Measurements from ENCODE around the gene FAM217B. TPM values are rescaled to one million over a fixed set of nuclear protein-coding genes. Genes with fewer than 3 reads are reported as not detected.
"Not testable (repeated sequence)": the region's sequence is repeated elsewhere in the genome, so short reads cannot be mapped to it uniquely, and the experiment has no call there.

The FAM217B gene
- total RNA-seq, 1 donor = 5.8 TPM

DNA sequence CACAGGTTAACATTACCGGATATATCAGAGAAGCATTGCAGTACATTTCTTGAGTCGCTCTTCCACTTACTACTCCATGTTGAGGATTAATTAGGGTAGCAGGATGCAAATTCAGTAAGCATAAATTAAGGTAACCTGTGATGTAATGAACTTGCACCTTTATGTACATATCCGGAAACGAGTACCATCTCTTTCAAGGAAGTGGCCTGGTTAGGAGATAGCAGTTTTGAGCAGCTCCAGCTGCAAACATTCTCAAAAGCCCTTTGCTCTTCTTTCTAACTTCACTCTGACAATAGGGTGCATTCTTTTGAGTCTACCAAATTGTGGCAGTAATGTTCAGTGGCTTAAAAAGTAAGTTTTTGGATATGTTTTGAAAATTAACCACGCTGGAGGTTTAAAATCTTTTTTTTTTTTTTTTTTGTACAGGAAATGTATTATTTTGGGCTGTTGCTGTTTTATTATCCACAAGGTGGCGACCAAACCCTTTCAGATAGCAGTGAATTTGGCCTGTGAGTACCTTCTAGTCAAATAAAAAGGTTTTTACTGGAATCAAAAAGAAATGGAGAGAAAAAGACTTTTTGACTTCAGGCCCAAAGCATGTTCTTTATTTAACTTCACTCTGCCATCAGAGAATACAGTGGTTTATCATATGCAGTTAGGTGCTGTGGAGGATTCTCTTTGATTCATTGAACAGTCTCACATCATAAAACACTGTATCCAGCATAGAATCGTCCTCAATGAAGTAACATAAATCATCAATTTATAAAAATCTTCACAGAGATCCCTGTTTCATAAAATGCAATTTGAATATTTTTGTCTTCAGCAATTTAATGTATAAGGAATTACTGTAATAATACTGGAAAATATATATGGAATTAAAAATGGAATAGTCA is 8.9 kb downstream of the FAM217B start:
- Histone ChIP-seq H3K27me3 (ENCODE audit: insufficient read depth, low read length) (no peaks in the 10 kb centered on the region), H4K20me1 (ENCODE audit: insufficient read depth, low read length) (no peaks in the 10 kb centered on the region), H3K4me1 (ENCODE audit: insufficient read depth, low read length) (peaks cover 3% of the 10 kb centered on the region), H3K36me3 (ENCODE audit: insufficient read depth, low read length) (peaks cover 8% of the 10 kb centered on the region), H2AFZ (ENCODE audit: low read length) (peak overlapping the region; percentile 45), H3K27ac (ENCODE audit: low read depth, low read length) (no peak overlapping the region), H3K4me2 (ENCODE audit: insufficient read depth, low read length) (no peak overlapping the region), H3K79me2 (ENCODE audit: insufficient read depth, low read length) (no peaks in the 10 kb centered on the region), H3K4me3 (ENCODE audit: insufficient read depth, low read length) (no peak overlapping the region), H3K9me3 (ENCODE audit: low read depth, low read length) (no peaks in the 10 kb centered on the region)
- no peak for DNase-seq (ENCODE audit: insufficient read length, low spot score, missing footprints)
- TF ChIP-seq, protein P1, sequence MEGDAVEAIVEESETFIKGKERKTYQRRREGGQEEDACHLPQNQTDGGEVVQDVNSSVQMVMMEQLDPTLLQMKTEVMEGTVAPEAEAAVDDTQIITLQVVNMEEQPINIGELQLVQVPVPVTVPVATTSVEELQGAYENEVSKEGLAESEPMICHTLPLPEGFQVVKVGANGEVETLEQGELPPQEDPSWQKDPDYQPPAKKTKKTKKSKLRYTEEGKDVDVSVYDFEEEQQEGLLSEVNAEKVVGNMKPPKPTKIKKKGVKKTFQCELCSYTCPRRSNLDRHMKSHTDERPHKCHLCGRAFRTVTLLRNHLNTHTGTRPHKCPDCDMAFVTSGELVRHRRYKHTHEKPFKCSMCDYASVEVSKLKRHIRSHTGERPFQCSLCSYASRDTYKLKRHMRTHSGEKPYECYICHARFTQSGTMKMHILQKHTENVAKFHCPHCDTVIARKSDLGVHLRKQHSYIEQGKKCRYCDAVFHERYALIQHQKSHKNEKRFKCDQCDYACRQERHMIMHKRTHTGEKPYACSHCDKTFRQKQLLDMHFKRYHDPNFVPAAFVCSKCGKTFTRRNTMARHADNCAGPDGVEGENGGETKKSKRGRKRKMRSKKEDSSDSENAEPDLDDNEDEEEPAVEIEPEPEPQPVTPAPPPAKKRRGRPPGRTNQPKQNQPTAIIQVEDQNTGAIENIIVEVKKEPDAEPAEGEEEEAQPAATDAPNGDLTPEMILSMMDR (IDR thresholded peaks at IDR 0.05; ENCODE audit: extremely low read depth, low read depth, low read length) = peak; percentile 74

DNA sequence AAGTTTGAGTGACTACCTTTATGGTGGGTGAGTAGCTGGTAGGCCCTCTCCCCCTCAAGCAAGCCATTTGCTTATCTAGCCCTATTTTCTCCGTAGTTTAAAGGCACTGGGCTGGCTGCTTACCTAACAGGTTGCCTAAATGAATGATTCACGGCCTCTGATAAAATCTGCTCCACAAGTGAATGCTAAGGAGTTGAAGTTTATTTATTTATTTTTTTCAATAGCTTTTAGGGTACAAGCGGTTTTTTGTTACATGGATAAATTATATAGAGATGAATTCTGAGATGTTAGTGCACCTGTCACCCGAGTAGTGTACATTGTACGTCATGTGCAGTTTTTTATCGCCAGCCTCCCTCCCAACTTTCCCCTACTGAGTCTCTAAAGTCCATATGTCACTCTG is 9.7 kb downstream of the FAM217B start:
- Histone ChIP-seq H3K27ac (ENCODE audit: low read depth, low read length) (no peak overlapping the region), H3K79me2 (ENCODE audit: insufficient read depth, low read length) (no peaks in the 10 kb centered on the region), H4K20me1 (ENCODE audit: insufficient read depth, low read length) (no peaks in the 10 kb centered on the region), H3K4me3 (ENCODE audit: insufficient read depth, low read length) (no peak overlapping the region), H3K4me1 (ENCODE audit: insufficient read depth, low read length) (peaks cover 3% of the 10 kb centered on the region), H2AFZ (ENCODE audit: low read length) (no peak overlapping the region), H3K27me3 (ENCODE audit: insufficient read depth, low read length) (no peaks in the 10 kb centered on the region), H3K4me2 (ENCODE audit: insufficient read depth, low read length) (no peak overlapping the region), H3K36me3 (ENCODE audit: insufficient read depth, low read length) (peaks cover under 1% of the 10 kb centered on the region), H3K9me3 (ENCODE audit: low read depth, low read length) (no peaks in the 10 kb centered on the region)
- no peak for DNase-seq (ENCODE audit: insufficient read length, low spot score, missing footprints)
- TF ChIP-seq, protein P1 (IDR thresholded peaks at IDR 0.05; ENCODE audit: extremely low read depth, low read depth, low read length) = no peak

DNA sequence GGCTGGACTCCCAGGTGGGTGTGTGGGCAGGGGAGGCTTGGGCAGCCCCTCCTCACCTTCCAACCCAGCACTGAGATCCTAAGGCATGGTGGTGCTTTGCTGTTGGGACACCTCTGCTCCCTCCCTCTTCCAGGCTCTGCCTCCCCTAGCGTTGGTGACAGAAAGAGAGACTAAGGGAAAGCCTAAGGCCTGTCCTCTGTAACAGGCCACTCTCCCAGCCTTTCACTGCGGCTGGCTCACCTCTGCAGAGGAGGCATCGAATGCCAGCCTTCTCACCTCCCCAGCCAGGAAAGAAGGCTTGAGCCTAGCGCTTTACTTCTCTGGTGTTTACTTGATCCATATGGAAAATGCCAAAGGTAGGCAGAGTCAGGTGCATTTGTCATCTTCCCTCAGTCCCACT is 14.5 kb downstream of the FAM217B start:
- Histone ChIP-seq H3K4me1 (ENCODE audit: insufficient read depth, low read length) (no peaks in the 10 kb centered on the region), H3K27me3 (ENCODE audit: insufficient read depth, low read length) (no peaks in the 10 kb centered on the region), H3K36me3 (ENCODE audit: insufficient read depth, low read length) (no peaks in the 10 kb centered on the region), H3K4me3 (ENCODE audit: insufficient read depth, low read length) (no peak overlapping the region), H3K4me2 (ENCODE audit: insufficient read depth, low read length) (no peak overlapping the region), H2AFZ (ENCODE audit: low read length) (no peak overlapping the region), H3K27ac (ENCODE audit: low read depth, low read length) (no peak overlapping the region), H3K9me3 (ENCODE audit: low read depth, low read length) (no peaks in the 10 kb centered on the region), H4K20me1 (ENCODE audit: insufficient read depth, low read length) (no peaks in the 10 kb centered on the region), H3K79me2 (ENCODE audit: insufficient read depth, low read length) (no peaks in the 10 kb centered on the region)
- TF ChIP-seq, protein P1 (IDR thresholded peaks at IDR 0.05; ENCODE audit: extremely low read depth, low read depth, low read length) = no peak
- no peak for DNase-seq (ENCODE audit: insufficient read length, low spot score, missing footprints)

DNA sequence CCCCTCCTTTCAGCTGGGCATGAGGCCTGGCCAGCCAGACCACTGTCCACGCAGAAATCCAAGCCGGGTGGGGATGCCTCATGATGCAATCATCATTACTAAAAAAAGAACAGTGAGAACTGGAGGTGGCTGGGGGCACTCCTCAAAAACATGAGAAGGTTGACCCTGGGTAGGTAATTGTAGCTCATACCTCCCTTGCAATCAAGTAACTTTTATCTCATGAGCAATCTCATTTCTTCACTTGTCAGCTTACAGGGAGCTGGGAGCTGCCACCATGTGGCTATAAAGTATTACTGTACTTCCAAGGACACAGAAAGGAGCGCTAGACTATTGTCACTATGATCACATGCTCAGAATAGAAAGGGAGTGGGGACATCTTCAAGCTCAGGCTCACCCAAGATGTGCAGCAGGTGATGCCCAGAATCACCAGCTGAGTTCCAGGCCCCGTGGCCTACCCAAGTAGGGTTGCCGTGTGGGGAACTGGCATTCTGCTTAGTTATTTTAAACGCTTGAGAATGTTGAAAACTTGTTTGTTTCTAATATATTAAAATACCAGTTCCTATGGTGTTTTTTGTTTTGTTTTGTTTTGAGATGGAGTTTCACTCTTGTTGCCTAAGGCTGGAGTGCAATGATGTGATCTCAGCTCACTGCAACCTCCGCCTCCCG is 15.1 kb downstream of the FAM217B start:
- TF ChIP-seq, protein P1 (IDR thresholded peaks at IDR 0.05; ENCODE audit: extremely low read depth, low read depth, low read length) = peak; percentile 20
- no peak overlapping the region for H3K4me3 ChIP-seq (ENCODE audit: insufficient read depth, low read length)
- H3K27me3 ChIP-seq (ENCODE audit: insufficient read depth, low read length) = no peaks in the 10 kb centered on the region
- H2AFZ ChIP-seq (ENCODE audit: low read length) = no peak overlapping the region
- H3K79me2 ChIP-seq (ENCODE audit: insufficient read depth, low read length) = no peaks in the 10 kb centered on the region
- H3K36me3 ChIP-seq (ENCODE audit: insufficient read depth, low read length) = no peaks in the 10 kb centered on the region
- no peak for DNase-seq (ENCODE audit: insufficient read length, low spot score, missing footprints)
- no peak overlapping the region for H3K27ac ChIP-seq (ENCODE audit: low read depth, low read length)
- H3K4me1 ChIP-seq (ENCODE audit: insufficient read depth, low read length) = no peaks in the 10 kb centered on the region
- H3K4me2 ChIP-seq (ENCODE audit: insufficient read depth, low read length) = no peak overlapping the region
- no peaks in the 10 kb centered on the region for H4K20me1 ChIP-seq (ENCODE audit: insufficient read depth, low read length)
- no peaks in the 10 kb centered on the region for H3K9me3 ChIP-seq (ENCODE audit: low read depth, low read length)

DNA sequence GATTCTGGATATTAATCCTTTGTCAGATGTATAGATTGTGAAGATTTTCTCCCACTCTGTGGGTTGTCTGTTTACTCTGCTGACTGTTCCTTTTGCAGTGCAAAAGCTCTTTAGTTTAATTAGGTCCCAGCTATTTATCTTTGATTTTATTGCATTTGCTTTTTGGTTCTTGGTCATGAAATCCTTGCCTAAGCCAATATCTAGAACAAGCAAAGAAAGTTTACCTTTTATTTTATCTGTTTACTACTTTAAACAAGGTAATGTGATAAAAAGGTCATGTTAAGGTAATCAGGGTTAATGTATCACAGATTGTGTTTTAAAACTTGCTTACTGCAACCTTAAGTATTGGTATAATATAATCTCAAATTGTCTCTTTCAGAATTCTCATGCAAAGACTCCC is 17.4 kb downstream of the FAM217B start:
- not testable (repeated sequence) for DNase-seq (ENCODE audit: insufficient read length, low spot score, missing footprints); H3K36me3 ChIP-seq (ENCODE audit: insufficient read depth, low read length); H3K27ac ChIP-seq (ENCODE audit: low read depth, low read length); H4K20me1 ChIP-seq (ENCODE audit: insufficient read depth, low read length); H3K9me3 ChIP-seq (ENCODE audit: low read depth, low read length); H3K79me2 ChIP-seq (ENCODE audit: insufficient read depth, low read length); H3K27me3 ChIP-seq (ENCODE audit: insufficient read depth, low read length); H3K4me1 ChIP-seq (ENCODE audit: insufficient read depth, low read length); H2AFZ ChIP-seq (ENCODE audit: low read length); H3K4me3 ChIP-seq (ENCODE audit: insufficient read depth, low read length); H3K4me2 ChIP-seq (ENCODE audit: insufficient read depth, low read length)

Data from osteoblast (primary cell).